Tibial nerve (tissue), 4 donors: ENCODE results near the gene BANP. TPM values are rescaled to one million over a fixed set of nuclear protein-coding genes. Genes with fewer than 3 reads are reported as not detected.

Experiments
- DNase-seq, 2 donors: peaks; one replicate each; pipeline ENCODE4 v3.0.0-alpha.2; 2019; ENCODE audit warnings: low spot score in 2 of 2
- H3K27ac ChIP-seq, 4 donors: fragments of 200-600 bp; sonication (generic) in 3 of 4; one replicate each; pipeline ENCODE4 v1.5.1; 2017 to 2019; ENCODE audit warnings: mild to moderate bottlenecking in 1 of 4
- H3K27me3 ChIP-seq, 2 donors: fragments of 200-600 bp; sonication (generic) in 1 of 2; one replicate each; pipeline versions ENCODE4 v1.5.1 to v1.6.0; 2017 to 2019
- H3K36me3 ChIP-seq, 3 donors: fragments of 200-600 bp; sonication (generic); one replicate each; pipeline ENCODE4 v1.5.1; 2018 to 2019
- H3K4me1 ChIP-seq, 4 donors: fragments of 200-600 bp; sonication (generic) in 3 of 4; one replicate each; pipeline ENCODE4 v1.5.1; 2017 to 2019
- H3K4me3 ChIP-seq, 4 donors: fragments of 200-600 bp; sonication (generic) in 3 of 4; one replicate each; pipeline ENCODE4 v1.5.1; 2017 to 2019; ENCODE audit warnings: mild to moderate bottlenecking in 1 of 4, moderate library complexity in 1 of 4
- H3K9me3 ChIP-seq, 4 donors: fragments of 200-600 bp; sonication (generic) in 3 of 4; one replicate each; pipeline ENCODE4 v1.5.1; 2017 to 2019
- CTCF ChIP-seq, 5 experiments: fragments of 200-600 bp in 3 of 5; fragments of 450-650 bp in 2 of 5; sonication (generic) in 3 of 5; IDR thresholded peaks; one replicate each; pipeline ENCODE4 v1.5.1; 2016 to 2019; ENCODE audit warnings: antibody characterized with exemption in 5 of 5, mild to moderate bottlenecking in 3 of 5, moderate library complexity in 2 of 5
- EP300 ChIP-seq, 2 donors: sonication (generic); formaldehyde crosslinking; IDR thresholded peaks; one replicate each; pipeline ENCODE4 v1.6.1; 2017; ENCODE audit warnings: antibody characterized with exemption in 2 of 2, mild to moderate bottlenecking in 1 of 2
- POLR2A ChIP-seq, 2 donors: fragments of 450-650 bp; IDR thresholded peaks; one replicate each; pipeline ENCODE4 v1.6.1; 2017; ENCODE audit warnings: antibody characterized with exemption in 2 of 2, mild to moderate bottlenecking in 2 of 2, moderate library complexity in 2 of 2
- WGBS, 2 donors: methylation state at CpG; one replicate each; pipeline ENCODE4 v1.1.5; 2018; 5-methylcytosine and 5-hydroxymethylcytosine counted together
- total RNA-seq, 4 donors: library from RNA; depleted of rRNA; stranded (reverse); fragments of >200 nt; gene quantifications; one replicate each; pipeline ENCODE4 v1.1.0, GENCODE V29; 2016

The BANP gene
- total RNA-seq, 4 donors from 2014 or later = 21.9 to 27.3 (median 24.6) TPM

GRCh38 chr16:88045820-88046303 is 94.6 kb downstream of the BANP start:
- TF ChIP-seq POLR2A (IDR thresholded peaks at IDR 0.05) (no peak), EP300 (IDR thresholded peaks at IDR 0.05) (no peak), CTCF (IDR thresholded peaks at IDR 0.05) (no peak)
- Histone ChIP-seq H3K4me1 (no peaks in the 10 kb centered on the region), H3K4me3 (no peak overlapping the region), H3K36me3 (peaks cover 0 to 56% (median 0%) of the 10 kb centered on the region in 3 donors), H3K9me3 (no peaks in the 10 kb centered on the region), H3K27me3 (no peaks in the 10 kb centered on the region), H3K27ac (peak overlapping the region in 1 of 4 donors; percentile 23)
- WGBS, 2 donors = 94 to 95% methylated on average over 18 of the region's 18 CpGs
- DNase-seq = no peak

GRCh38 chr16:88047462-88047861 is 96.2 kb downstream of the BANP start:
- WGBS, 2 donors = 86 to 90% methylated on average over 1 to 3 of the region's 3 CpGs

GRCh38 chr16:88048985-88049384 is 97.8 kb downstream of the BANP start:
- no peak for TF ChIP-seq EP300 (IDR thresholded peaks at IDR 0.05)
- no peak for TF ChIP-seq CTCF (IDR thresholded peaks at IDR 0.05)
- no peak for TF ChIP-seq POLR2A (IDR thresholded peaks at IDR 0.05)
- peaks cover 0 to 65% (median 0%) of the 10 kb centered on the region in 3 donors for H3K36me3 ChIP-seq
- no peaks in the 10 kb centered on the region for H3K9me3 ChIP-seq
- no peak for DNase-seq
- no peaks in the 10 kb centered on the region for H3K27me3 ChIP-seq
- no peaks in the 10 kb centered on the region for H3K4me1 ChIP-seq
- no peak overlapping the region for H3K4me3 ChIP-seq
- H3K27ac ChIP-seq = no peak overlapping the region
- 79 to 83% methylated on average over 15 of the region's 15 CpGs for WGBS, 2 donors

More at GRCh38 chr16:88047462-88047861, 96.2 kb downstream of the BANP start:
- TF ChIP-seq CTCF (IDR thresholded peaks at IDR 0.05) (no peak), POLR2A (IDR thresholded peaks at IDR 0.05) (no peak), EP300 (IDR thresholded peaks at IDR 0.05) (no peak)
- no peak for DNase-seq
- Histone ChIP-seq H3K9me3 (no peaks in the 10 kb centered on the region), H3K27ac (no peak overlapping the region), H3K36me3 (peaks cover 0 to 59% (median 0%) of the 10 kb centered on the region in 3 donors), H3K4me1 (no peaks in the 10 kb centered on the region), H3K27me3 (no peaks in the 10 kb centered on the region), H3K4me3 (no peak overlapping the region)

- 91 to 93% methylated on average over 25 of the region's 25 CpGs for WGBS, 2 donors
- no peak overlapping the region for H3K27ac ChIP-seq
- no peaks in the 10 kb centered on the region for H3K27me3 ChIP-seq
- no peaks in the 10 kb centered on the region for H3K4me1 ChIP-seq
- peaks cover 0 to 70% (median 0%) of the 10 kb centered on the region in 3 donors for H3K36me3 ChIP-seq
- no peaks in the 10 kb centered on the region for H3K9me3 ChIP-seq
- DNase-seq = no peak
- no peak overlapping the region for H3K4me3 ChIP-seq
- TF ChIP-seq EP300 (IDR thresholded peaks at IDR 0.05) (no peak), CTCF (IDR thresholded peaks at IDR 0.05) (no peak), POLR2A (IDR thresholded peaks at IDR 0.05) (no peak)
Observed at GRCh38 chr16:88049561-88050545, 98.6 kb downstream of the BANP start.
